Posterior vena cava (tissue), 2 donors: Measurements from ENCODE around the gene OR8J1. TPM values are rescaled to one million over a fixed set of nuclear protein-coding genes. Genes with fewer than 3 reads are reported as not detected.
"Not testable (repeated sequence)": the region's sequence is repeated elsewhere in the genome, so short reads cannot be mapped to it uniquely, and the experiment has no call there.

Experiments
- DNase-seq: peaks from one replicate; pipeline ENCODE4 v3.0.0-alpha.2; 2020; ENCODE audit warnings: low spot score
- intact Hi-C, 2 donors: fragments of 100-400 bp; cut with DNase I; formaldehyde crosslinking; loops; one replicate each; pipeline versions ENCODE4 v1.14.1 to v1.14.2; 2022 to 2023
- long read RNA-seq, 2 donors: library from polyadenylated mRNA; unstranded; transcript quantifications; one replicate each; pipeline ENCODE4 v2.0.0, GENCODE V29; 2020 to 2021
- total RNA-seq, 2 donors: library from RNA; stranded (reverse); fragmentation: NEBNext Ultra II Directional; extraction: Animal tissue kit (Norgen Biotek cat#: 25700); gene quantifications; one replicate each; pipeline ENCODE4 v1.2.1, GENCODE V29; 2021
- donor health status: DM: yes; HTN: yes; CAD: no.
- donor health status: DM: yes; HTN: yes; CAD: no.

The OR8J1 gene
- not detected for total RNA-seq
- long read RNA-seq, donor 1: 0 reads
- long read RNA-seq, donor 2: 0 reads

GRCh38 chr11:56353991-56354390 lies at the start of gene OR8J1:
Gene OR8J1, plus strand, starts transcription at chr11:56354291. Its CDS starts 5,956 bp downstream, at chr11:56360247.
- intact Hi-C loops: no loop called here
- DNase-seq: no peak

- intact Hi-C loops: no loop called here
Measured at GRCh38 chr11:56307836-56308235, 46.3 kb upstream of the OR8J1 start.

GRCh38 chr11:56314844-56315243 lies 39.2 kb upstream of the OR8J1 start, which contains the start of gene OR8K3:
Gene OR8K3, plus strand, starts transcription at chr11:56315144. Its CDS starts 3,163 bp downstream, at chr11:56318307.
- DNase-seq: no peak
- intact Hi-C loops: no loop called here

More at GRCh38 chr11:56307836-56308235, 46.3 kb upstream of the OR8J1 start:
- no peak for DNase-seq

- intact Hi-C loops: no loop called here
- DNase-seq: peak; percentile 78
Measured at GRCh38 chr11:56331861-56332491, 22.1 kb upstream of the OR8J1 start.

GRCh38 chr11:56333156-56333555 lies 20.9 kb upstream of the OR8J1 start:
- DNase-seq: no peak
- intact Hi-C loops: no loop called here

- intact Hi-C loops: no loop called here
Measured at GRCh38 chr11:56340289-56340688, 13.8 kb upstream of the OR8J1 start.

GRCh38 chr11:56345739-56346138 lies 8.4 kb upstream of the OR8J1 start, which contains the start of gene OR8K1:
Gene OR8K1, plus strand, starts transcription at chr11:56346039. Its CDS starts 0 bp downstream, at chr11:56346039.
- no peak for DNase-seq
- intact Hi-C loops: no loop called here

More at GRCh38 chr11:56340289-56340688, 13.8 kb upstream of the OR8J1 start:
- no peak for DNase-seq

- intact Hi-C loops: no loop called here
- DNase-seq: no peak
Measured at GRCh38 chr11:56375324-56375723, 21.2 kb downstream of the OR8J1 start, which contains the start of gene OR8U1. Gene OR8U1, plus strand, starts transcription at chr11:56375624. Its CDS starts 0 bp downstream, at chr11:56375624.

GRCh38 chr11:56380120-56380519 lies 26.0 kb downstream of the OR8J1 start:
- intact Hi-C loops: no loop called here
- no peak for DNase-seq

GRCh38 chr11:56394381-56394780 lies 40.3 kb downstream of the OR8J1 start:
- intact Hi-C loops: no loop called here
- no peak for DNase-seq

GRCh38 chr11:56396047-56396446 lies 42.0 kb downstream of the OR8J1 start:
- intact Hi-C loops: no loop called here
- DNase-seq: no peak

GRCh38 chr11:56401858-56402461 lies 47.9 kb downstream of the OR8J1 start:
- DNase-seq: peak; percentile 68
- intact Hi-C loops: not testable (repeated sequence)

GRCh38 chr11:56404393-56404792 lies 50.3 kb downstream of the OR8J1 start:
- intact Hi-C loops: no loop called here
- DNase-seq: no peak

GRCh38 chr11:56410801-56411200 lies 56.7 kb downstream of the OR8J1 start:
- no peak for DNase-seq
- intact Hi-C loops: no loop called here

Other genes starting within 250 kb of the OR8J1 start
- gene OR8H3, start 231.9 kb upstream of the OR8J1 start, total RNA-seq: not detected
- gene OR8J3, start 214.1 kb upstream of the OR8J1 start, total RNA-seq: not detected
- gene OR8K5, start 194.0 kb upstream of the OR8J1 start, total RNA-seq: not detected
- not detected for gene OR5J2, start 177.7 kb upstream of the OR8J1 start, total RNA-seq
- gene OR5T2, start 120.0 kb upstream of the OR8J1 start, total RNA-seq: not detected
- gene OR5T3, start 102.0 kb upstream of the OR8J1 start, total RNA-seq: not detected
- not detected for gene OR5T1, start 80.1 kb upstream of the OR8J1 start, total RNA-seq
- not detected for gene OR8H1, start 62.0 kb upstream of the OR8J1 start, total RNA-seq
- not detected for gene OR8K3, start 39.1 kb upstream of the OR8J1 start, total RNA-seq
- gene OR8K1, start 8.3 kb upstream of the OR8J1 start, total RNA-seq: not detected
- not detected for gene OR8U1, start 21.3 kb downstream of the OR8J1 start, total RNA-seq
- not detected for gene OR5AL1, start 58.4 kb downstream of the OR8J1 start, total RNA-seq
- gene OR5M3, start 119.1 kb downstream of the OR8J1 start, total RNA-seq: not detected
- not detected for gene OR5M8, start 137.1 kb downstream of the OR8J1 start, total RNA-seq
- not detected for gene OR5M11, start 189.0 kb downstream of the OR8J1 start, total RNA-seq
- not detected for gene OR5M10, start 223.4 kb downstream of the OR8J1 start, total RNA-seq